Brain microvascular endothelial cell (primary cell): ENCODE data around the gene PRKCB.

ENCODE experiments used
- DNase-seq: peaks from one replicate; pipeline ENCODE4 v3.0.0-alpha.2; 2020
- H3K27ac ChIP-seq: fragments of 250-450 bp; sonication (Bioruptor Pico); 2 replicates; pipeline ENCODE4 v1.5.1; 2020; ENCODE audit warnings: mild to moderate bottlenecking, moderate library complexity
- H3K27me3 ChIP-seq: fragments of 250-450 bp; sonication (Bioruptor Pico); replicated peaks from 2 replicates; pipeline ENCODE4 v1.5.1; 2020; ENCODE audit warnings: mild to moderate bottlenecking
- H3K36me3 ChIP-seq: fragments of 250-450 bp; sonication (Bioruptor Pico); replicated peaks from 2 replicates; pipeline ENCODE4 v1.5.1; 2020; ENCODE audit warnings: mild to moderate bottlenecking
- H3K4me3 ChIP-seq: 2 replicates; pipeline ENCODE4 v1.5.1; 2011; ENCODE audit warnings: low read depth, mild to moderate bottlenecking, control low read depth, low read length, moderate library complexity
- CTCF ChIP-seq: IDR thresholded peaks from 2 replicates; pipeline ENCODE4 v1.5.1; 2011; ENCODE audit warnings: low read depth, mild to moderate bottlenecking, moderate library complexity, low read length, control low read depth, inconsistent platforms; ENCODE audit errors: missing control alignments
- in situ Hi-C: cut with HindIII; loops from 2 replicates; pipeline ENCODE4 v1.10.0; 2017; ENCODE audit warnings: low sequenced_read_pairs, low pct_ligation_motif_present

PRKCB gene

GRCh38 chr16:23976091-23976490, 140.3 kb downstream of the PRKCB start:
- TF ChIP-seq CTCF: no peak
- no peak overlapping the region for H3K27ac ChIP-seq
- no peak for DNase-seq
- H3K4me3 ChIP-seq: no peak overlapping the region
- in situ Hi-C loops: no loop called here
- H3K36me3 ChIP-seq: no peaks in the 10 kb centered on the region
- no peaks in the 10 kb centered on the region for H3K27me3 ChIP-seq

- no peak overlapping the region for H3K27ac ChIP-seq
- TF ChIP-seq CTCF: no peak
- in situ Hi-C loops: no loop called here
- DNase-seq: no peak
- no peaks in the 10 kb centered on the region for H3K36me3 ChIP-seq
- H3K27me3 ChIP-seq: no peaks in the 10 kb centered on the region
- H3K4me3 ChIP-seq: no peak overlapping the region
Observed at GRCh38 chr16:23976524-23976923, 140.7 kb downstream of the PRKCB start.

GRCh38 chr16:23979441-23979840, 143.7 kb downstream of the PRKCB start:
- no peaks in the 10 kb centered on the region for H3K27me3 ChIP-seq
- H3K27ac ChIP-seq: no peak overlapping the region
- no peak for DNase-seq
- H3K4me3 ChIP-seq: no peak overlapping the region
- no peaks in the 10 kb centered on the region for H3K36me3 ChIP-seq
- TF ChIP-seq CTCF: no peak
- in situ Hi-C loops: no loop called here

- Histone ChIP-seq H3K4me3 (no peak overlapping the region), H3K27ac (no peak overlapping the region), H3K36me3 (no peaks in the 10 kb centered on the region), H3K27me3 (no peaks in the 10 kb centered on the region)
- DNase-seq: no peak
- no peak for TF ChIP-seq CTCF
- in situ Hi-C loops: no loop called here
Observed at GRCh38 chr16:23979982-23980381, 144.2 kb downstream of the PRKCB start.

- no peak overlapping the region for H3K4me3 ChIP-seq
- no peak overlapping the region for H3K27ac ChIP-seq
- DNase-seq: no peak
- in situ Hi-C loops: no loop called here
- no peak for TF ChIP-seq CTCF
- no peaks in the 10 kb centered on the region for H3K27me3 ChIP-seq
- H3K36me3 ChIP-seq: no peaks in the 10 kb centered on the region
Observed at GRCh38 chr16:23981429-23982399, 145.9 kb downstream of the PRKCB start.

GRCh38 chr16:23986455-23986854, 150.7 kb downstream of the PRKCB start:
- Histone ChIP-seq H3K36me3 (no peaks in the 10 kb centered on the region), H3K4me3 (no peak overlapping the region), H3K27me3 (no peaks in the 10 kb centered on the region), H3K27ac (no peak overlapping the region)
- in situ Hi-C loops: no loop called here
- TF ChIP-seq CTCF: no peak
- no peak for DNase-seq
